Mucosa of descending colon (tissue), 3 donors: ENCODE data around the gene ZNF296. TPM values are rescaled to one million over a fixed set of nuclear protein-coding genes. Genes with fewer than 3 reads are reported as not detected.

ENCODE experiments used
- ATAC-seq: fragments of 200-7000 bp; cut with Tn5 transposase; one replicate; pipeline ENCODE4 v1.9.1; 2020; ENCODE audit warnings: mild to moderate bottlenecking, moderate library complexity
- DNase-seq, 3 donors: peaks; one replicate each; pipeline ENCODE4 v3.0.0-alpha.2; 2020
- H3K36me3 ChIP-seq: fragments of 200-600 bp; one replicate; pipeline ENCODE4 v1.8.0; 2021; ENCODE audit warnings: low read depth, mild to moderate bottlenecking
- H3K4me1 ChIP-seq: fragments of 200-600 bp; one replicate; pipeline ENCODE4 v1.8.0; 2021; ENCODE audit warnings: low read depth, mild to moderate bottlenecking
- H3K4me3 ChIP-seq: fragments of 200-600 bp; one replicate; pipeline ENCODE4 v1.8.0; 2021; ENCODE audit warnings: mild to moderate bottlenecking
- H3K9me3 ChIP-seq: fragments of 200-600 bp; one replicate; pipeline ENCODE4 v1.8.0; 2021; ENCODE audit warnings: mild to moderate bottlenecking
- CTCF ChIP-seq: fragments of 200-600 bp; IDR thresholded peaks from one replicate; pipeline ENCODE4 v1.8.0; 2022; ENCODE audit warnings: antibody characterized with exemption, mild to moderate bottlenecking
- intact Hi-C, 2 donors: fragments of 100-400 bp; cut with DNase I in 1 of 2; cut with micrococcal nuclease in 1 of 2; formaldehyde crosslinking; loops; one replicate each; pipeline versions ENCODE4 v1.11.0 to v1.11.1; 2022; cut with DNase I, micrococcal nuclease
- total RNA-seq, 3 donors: library from RNA; stranded (reverse); fragmentation: NEBNext Ultra II Directional in 2 of 3; extraction: Animal tissue kit (Norgen Biotek cat#: 25700) in 2 of 3; gene quantifications; one replicate each; pipeline versions ENCODE4 v1.2.1 to v1.2.4, GENCODE V29; 2021 to 2023
- donor health status: DM: no; HTN: no; CAD: no; lungs with moderate emphysema.
- donor health status: DM: no; HTN: no; CAD: no.
- donor health status: DM: no; HTN: yes; CAD: no.

The ZNF296 gene
- total RNA-seq, 3 donors from 2014 or later = 2.8 to 5.0 (median 4.9) TPM

- H3K36me3 ChIP-seq = no peaks in the 10 kb centered on the region
- intact Hi-C loops = no loop called here
These were observed 25.5 kb upstream of the ZNF296 start for GRCh38 chr19:45101806-45102205.

GRCh38 chr19:45100846-45101252, 24.6 kb upstream of the ZNF296 start:
- no peaks in the 10 kb centered on the region for H3K36me3 ChIP-seq
- no peak overlapping the region for H3K4me3 ChIP-seq
- peak; percentile 43 for ATAC-seq

More at GRCh38 chr19:45101806-45102205, 25.5 kb upstream of the ZNF296 start:
- DNase-seq (no peak), ATAC-seq (no peak)
- H3K4me3 ChIP-seq = no peak overlapping the region
- H3K4me1 ChIP-seq = peaks cover 26% of the 10 kb centered on the region
- no peaks in the 10 kb centered on the region for H3K9me3 ChIP-seq
- no peak for TF ChIP-seq CTCF

GRCh38 chr19:45100201-45100600, 23.9 kb upstream of the ZNF296 start:
- no peak for TF ChIP-seq CTCF
- Histone ChIP-seq H3K9me3 (no peaks in the 10 kb centered on the region), H3K4me3 (no peak overlapping the region), H3K36me3 (no peaks in the 10 kb centered on the region), H3K4me1 (peaks cover 27% of the 10 kb centered on the region)
- intact Hi-C loops = no loop called here
- no peak for ATAC-seq
- no peak for DNase-seq

More at GRCh38 chr19:45100846-45101252, 24.6 kb upstream of the ZNF296 start:
- no peak for DNase-seq
- no peak for TF ChIP-seq CTCF
- Histone ChIP-seq H3K4me1 (peaks cover 26% of the 10 kb centered on the region), H3K9me3 (no peaks in the 10 kb centered on the region)
- intact Hi-C loops = no loop called here

- intact Hi-C loops = no loop called here
These were observed 23.4 kb upstream of the ZNF296 start for GRCh38 chr19:45099467-45100191.

GRCh38 chr19:45098521-45099466, 22.5 kb upstream of the ZNF296 start:
- no peaks in the 10 kb centered on the region for H3K9me3 ChIP-seq
- no peaks in the 10 kb centered on the region for H3K36me3 ChIP-seq
- intact Hi-C loops = no loop called here
- no peak for TF ChIP-seq CTCF
- ATAC-seq = no peak
- no peak for DNase-seq
- no peak overlapping the region for H3K4me3 ChIP-seq
- peaks cover 34% of the 10 kb centered on the region for H3K4me1 ChIP-seq

More at GRCh38 chr19:45099467-45100191, 23.4 kb upstream of the ZNF296 start:
- no peak for TF ChIP-seq CTCF
- H3K9me3 ChIP-seq = no peaks in the 10 kb centered on the region
- H3K4me3 ChIP-seq = no peak overlapping the region
- ATAC-seq (no peak), DNase-seq (no peak)
- H3K36me3 ChIP-seq = no peaks in the 10 kb centered on the region
- H3K4me1 ChIP-seq = peaks cover 32% of the 10 kb centered on the region
